ENCODE results near the gene PAPPA2.

- TF ChIP-seq CTCF (IDR thresholded peaks at IDR 0.05) (no peak), POLR2A (IDR thresholded peaks at IDR 0.05) (no peak)
Measured at GRCh38 chr1:176669782-176670181, 206.8 kb downstream of the PAPPA2 start.
